Medulla oblongata (tissue), 1 donor: Measurements from ENCODE around the gene LRRC45.

Experiments used
- DNase-seq: peaks from one replicate; pipeline ENCODE4 v3.0.0-alpha.2; 2015; ENCODE audit errors: extremely low spot score

Gene LRRC45

GRCh38 chr17:81993729-81994592 is 29.1 kb upstream of the LRRC45 start:
- no peak for DNase-seq

- DNase-seq = no peak
Observed at GRCh38 chr17:81994593-81995462, 28.3 kb upstream of the LRRC45 start.

- no peak for DNase-seq
Observed at GRCh38 chr17:81995463-81996231, 27.5 kb upstream of the LRRC45 start.

GRCh38 chr17:81996232-81996756 is 26.8 kb upstream of the LRRC45 start:
- DNase-seq = no peak

- DNase-seq = no peak
Observed at GRCh38 chr17:81996757-81997441, 26.2 kb upstream of the LRRC45 start.

- no peak for DNase-seq
Observed at GRCh38 chr17:81998212-81998611, 24.9 kb upstream of the LRRC45 start.

- no peak for DNase-seq
Observed at GRCh38 chr17:81998691-81999438, 24.2 kb upstream of the LRRC45 start.

GRCh38 chr17:81999587-81999975 is 23.5 kb upstream of the LRRC45 start:
- no peak for DNase-seq

- DNase-seq = no peak
Observed at GRCh38 chr17:81999976-82000802, 22.9 kb upstream of the LRRC45 start.

- no peak for DNase-seq
Observed at GRCh38 chr17:82000803-82001570, 22.1 kb upstream of the LRRC45 start.

- no peak for DNase-seq
Observed at GRCh38 chr17:82001571-82002056, 21.5 kb upstream of the LRRC45 start.

GRCh38 chr17:82003411-82004381 is 19.4 kb upstream of the LRRC45 start:
- no peak for DNase-seq

- no peak for DNase-seq
Observed at GRCh38 chr17:82004517-82005455, 18.3 kb upstream of the LRRC45 start.

GRCh38 chr17:82005701-82006348 is 17.3 kb upstream of the LRRC45 start:
- DNase-seq = no peak

- peak; percentile 75 for DNase-seq
Observed at GRCh38 chr17:82006468-82007227, 16.5 kb upstream of the LRRC45 start.
